A673 (cell line): Measurements from ENCODE around the gene BANP.

Source experiments
- CTCF ChIP-seq: fragments of 300-800, 200-600 bp; sonication (generic); conservative IDR thresholded peaks from 2 replicates; pipeline ENCODE4 v1.5.1; 2017; ENCODE audit warnings: low read depth, mild to moderate bottlenecking, antibody characterized with exemption, low read length, moderate library complexity, mixed read lengths
- EZH2 ChIP-seq: fragments of 200-600 bp; sonication (generic); IDR thresholded peaks from 2 replicates; pipeline ENCODE4 v1.6.1; 2017; ENCODE audit warnings: borderline replicate concordance, low read depth, mild to moderate bottlenecking, mixed read lengths, antibody characterized with exemption, low read length; ENCODE audit not compliant: poor library complexity, severe bottlenecking

GRCh38 chr16:88099563-88099890, 148.3 kb downstream of the BANP start:
- TF ChIP-seq EZH2 (no peak), CTCF (no peak)
